HG02798 (cell line): ENCODE results near the gene RIC3.

Source experiments
- ATAC-seq: cut with Tn5 transposase; IDR thresholded peaks from one replicate; pipeline ENCODE4 v1.9.1; 2021; ENCODE audit warnings: mild to moderate bottlenecking; ENCODE audit not compliant: unreplicated experiment, poor library complexity

Gene RIC3, protein sequence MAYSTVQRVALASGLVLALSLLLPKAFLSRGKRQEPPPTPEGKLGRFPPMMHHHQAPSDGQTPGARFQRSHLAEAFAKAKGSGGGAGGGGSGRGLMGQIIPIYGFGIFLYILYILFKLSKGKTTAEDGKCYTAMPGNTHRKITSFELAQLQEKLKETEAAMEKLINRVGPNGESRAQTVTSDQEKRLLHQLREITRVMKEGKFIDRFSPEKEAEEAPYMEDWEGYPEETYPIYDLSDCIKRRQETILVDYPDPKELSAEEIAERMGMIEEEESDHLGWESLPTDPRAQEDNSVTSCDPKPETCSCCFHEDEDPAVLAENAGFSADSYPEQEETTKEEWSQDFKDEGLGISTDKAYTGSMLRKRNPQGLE

DNA sequence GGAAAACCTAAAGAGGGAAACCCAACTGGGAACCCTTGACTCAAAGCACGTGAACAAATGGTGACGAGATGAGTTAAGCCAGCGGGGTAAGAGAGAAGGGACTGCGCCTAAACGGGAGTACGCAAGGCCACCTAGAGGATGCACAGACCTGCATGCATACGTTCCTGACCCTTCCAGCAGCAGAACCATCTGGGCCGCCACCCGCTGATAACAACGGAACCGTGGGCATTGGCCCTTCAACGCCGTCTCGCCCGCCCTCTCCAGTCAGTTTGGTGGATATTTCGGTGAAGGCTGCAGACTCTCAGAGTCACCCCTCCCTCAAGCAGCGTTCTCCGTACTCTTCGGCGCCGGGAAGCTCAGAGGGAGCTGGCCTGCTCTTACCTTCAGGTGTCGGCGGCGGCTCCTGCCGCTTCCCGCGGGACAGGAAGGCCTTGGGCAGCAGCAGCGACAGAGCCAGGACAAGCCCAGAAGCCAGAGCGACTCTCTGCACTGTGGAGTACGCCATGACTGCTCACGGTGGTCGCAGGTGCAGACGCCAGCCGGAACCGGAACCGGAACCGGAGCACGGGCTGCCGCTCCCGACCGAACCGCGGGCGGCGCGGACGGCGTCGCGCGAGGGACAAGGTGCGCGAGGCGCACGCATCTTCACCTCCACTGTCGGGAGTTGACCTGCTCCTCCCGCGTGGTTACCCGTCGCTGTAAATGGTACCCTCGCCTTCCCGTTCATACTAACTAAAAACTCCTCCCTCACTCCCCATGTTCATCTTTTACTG lies at the start of gene RIC3:
RIC3 (minus strand) TSS at position 541 of the 773 bp plus-strand sequence; CDS start at position 505, 36 bp downstream.
- peak; percentile 72 for ATAC-seq

DNA sequence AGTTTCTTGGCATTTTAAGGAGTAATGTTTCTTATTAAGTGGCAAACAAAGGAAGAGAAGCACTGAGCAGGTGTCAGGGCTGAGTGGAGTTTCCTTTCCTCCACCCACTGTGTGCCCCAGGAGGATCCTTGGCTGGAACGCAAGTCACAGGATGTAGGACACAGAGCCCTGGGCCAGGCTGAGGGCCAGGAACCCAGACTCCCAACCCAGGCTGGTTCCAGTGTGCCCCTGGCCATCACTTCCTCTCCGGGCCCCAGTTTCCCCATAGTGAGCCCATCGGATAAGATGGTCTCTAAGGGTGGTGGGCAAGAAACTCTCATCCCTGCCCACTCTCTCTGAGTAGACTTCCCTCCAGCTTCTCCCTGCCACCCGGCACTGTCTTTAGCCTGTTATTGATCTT lies 49.6 kb upstream of the RIC3 start:
- ATAC-seq, result no peak

DNA sequence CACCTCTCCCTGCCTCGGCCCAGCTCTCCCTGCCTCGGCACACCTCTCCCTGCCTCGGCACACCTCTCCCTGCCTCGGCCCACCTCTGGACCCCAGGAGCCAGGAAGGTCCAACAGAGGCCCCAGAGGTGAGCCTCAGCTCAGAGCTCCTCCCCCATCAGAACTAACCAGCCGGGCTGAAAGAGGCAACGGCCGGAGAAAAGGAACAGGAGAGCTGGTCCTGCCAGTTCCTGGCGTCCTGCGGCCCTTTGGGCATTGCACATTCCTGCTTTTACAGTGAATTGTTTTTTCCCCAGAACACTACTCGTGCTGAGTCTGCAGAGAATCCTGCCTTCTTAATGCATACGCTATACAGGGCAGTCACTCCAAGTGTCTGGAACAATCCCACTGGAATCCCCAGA lies 49.1 kb upstream of the RIC3 start:
- ATAC-seq, result no peak

DNA sequence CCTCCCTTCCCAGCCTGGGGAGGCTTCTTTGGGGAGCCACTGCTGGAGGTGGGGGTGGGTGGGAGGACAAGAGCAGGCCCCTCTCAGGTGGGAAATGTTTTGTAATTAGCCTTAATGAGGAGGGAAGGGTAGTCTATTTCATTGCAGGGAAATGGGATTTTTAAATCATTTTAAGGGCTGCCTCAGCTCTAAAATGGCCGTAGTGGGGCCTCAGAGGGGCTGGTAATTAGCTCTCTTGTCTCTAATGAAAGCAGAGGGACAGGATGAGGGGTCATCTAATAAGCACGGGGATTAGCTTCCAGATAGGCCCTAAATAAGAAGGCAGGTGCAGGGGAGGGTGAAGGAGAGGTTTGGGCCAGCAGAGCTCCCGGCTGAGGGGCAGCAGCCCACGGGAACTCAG lies 48.3 kb upstream of the RIC3 start:
- ATAC-seq, result no peak

DNA sequence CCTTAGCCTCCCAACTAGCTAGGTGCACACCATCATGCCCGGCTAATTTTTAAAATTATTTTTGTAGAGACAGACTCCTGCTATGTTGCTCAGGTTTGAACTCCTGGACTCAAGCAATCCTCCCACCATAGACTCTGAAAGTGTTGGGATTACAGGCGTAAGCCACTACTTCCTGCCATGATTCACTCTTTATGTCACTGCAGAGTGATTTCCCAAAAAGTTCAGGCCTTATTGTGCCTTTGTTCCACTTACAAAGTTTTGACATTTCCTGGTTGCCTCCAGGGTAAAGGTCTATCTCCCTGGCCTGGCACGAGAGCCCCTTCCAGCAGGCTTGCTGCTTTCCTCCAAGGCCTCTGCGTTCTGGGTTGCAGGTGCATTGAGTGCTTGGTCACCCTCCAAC lies 44.6 kb upstream of the RIC3 start:
- ATAC-seq, result no peak

DNA sequence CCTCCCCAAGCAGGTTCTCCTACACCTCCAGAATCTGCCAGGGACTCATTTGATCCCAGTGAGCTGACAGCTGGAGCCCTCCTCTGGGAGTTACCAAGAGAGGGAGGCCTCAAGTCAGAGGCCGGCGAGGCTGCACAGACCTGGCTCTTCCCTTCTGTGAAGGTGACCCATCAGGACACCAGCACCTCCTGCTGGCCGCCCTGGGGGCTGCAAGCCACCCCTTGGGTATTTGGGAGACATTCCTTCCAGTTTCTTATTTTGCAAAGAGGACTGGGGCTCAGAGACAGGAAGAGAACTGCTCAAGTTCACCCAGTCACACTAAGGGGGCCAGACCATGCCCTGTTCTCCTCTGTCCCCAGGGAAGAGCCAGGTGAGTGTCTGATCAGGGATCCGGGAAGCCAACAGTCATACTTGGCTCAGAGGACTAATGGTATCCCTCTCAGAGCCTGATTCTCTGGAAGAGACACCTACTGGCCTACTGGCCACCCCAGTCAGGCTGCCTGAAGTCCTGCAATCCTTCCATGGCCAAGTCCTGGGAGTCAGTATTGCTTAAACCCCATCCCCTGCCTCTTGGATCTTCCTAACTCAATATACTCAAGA lies 40.5 kb upstream of the RIC3 start:
- peak; percentile 56 for ATAC-seq

DNA sequence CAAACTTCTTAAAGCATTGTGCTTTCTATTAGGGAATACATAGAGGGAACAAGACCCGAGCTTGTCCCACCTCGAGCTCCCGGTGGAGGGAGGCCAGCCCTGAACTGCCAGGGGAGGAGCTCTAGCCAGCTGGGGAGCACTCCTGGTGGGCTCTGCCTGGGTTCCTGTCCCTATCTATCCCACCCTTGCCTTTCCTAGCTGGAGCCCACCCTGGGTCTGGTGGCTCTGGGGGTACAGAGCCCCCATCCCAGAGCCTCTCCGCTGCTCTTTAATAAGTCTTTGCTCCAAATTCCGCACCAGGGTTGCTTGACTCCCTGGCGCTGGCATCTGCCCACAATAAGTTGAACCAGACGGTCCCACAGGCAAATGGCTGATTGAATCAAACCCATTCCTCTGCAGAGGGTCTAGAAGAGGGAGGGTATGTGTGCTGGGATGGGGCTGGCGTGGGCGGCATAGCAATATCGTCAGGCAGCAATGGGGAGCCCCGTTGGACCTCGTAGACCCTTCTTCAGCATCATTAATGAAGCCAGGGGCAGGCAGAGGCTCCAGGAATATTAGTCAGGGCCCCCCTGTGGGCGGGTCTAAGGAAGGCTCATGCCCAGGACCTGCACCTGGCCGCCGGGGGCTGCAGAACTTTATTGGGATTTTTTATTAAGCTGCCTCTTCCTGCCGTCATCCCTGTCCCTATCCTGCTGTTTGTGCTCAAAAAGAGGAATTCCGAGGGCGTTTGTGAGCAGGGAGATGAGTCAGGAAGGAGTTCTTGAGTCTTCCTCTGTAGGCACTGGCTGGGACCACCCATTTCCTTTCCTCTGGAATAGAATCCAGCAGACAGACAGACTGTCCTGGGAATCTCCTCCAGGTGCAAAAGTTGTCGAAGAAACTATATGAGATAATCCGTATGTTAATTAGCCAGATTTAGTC lies 38.5 kb upstream of the RIC3 start:
- no peak for ATAC-seq

DNA sequence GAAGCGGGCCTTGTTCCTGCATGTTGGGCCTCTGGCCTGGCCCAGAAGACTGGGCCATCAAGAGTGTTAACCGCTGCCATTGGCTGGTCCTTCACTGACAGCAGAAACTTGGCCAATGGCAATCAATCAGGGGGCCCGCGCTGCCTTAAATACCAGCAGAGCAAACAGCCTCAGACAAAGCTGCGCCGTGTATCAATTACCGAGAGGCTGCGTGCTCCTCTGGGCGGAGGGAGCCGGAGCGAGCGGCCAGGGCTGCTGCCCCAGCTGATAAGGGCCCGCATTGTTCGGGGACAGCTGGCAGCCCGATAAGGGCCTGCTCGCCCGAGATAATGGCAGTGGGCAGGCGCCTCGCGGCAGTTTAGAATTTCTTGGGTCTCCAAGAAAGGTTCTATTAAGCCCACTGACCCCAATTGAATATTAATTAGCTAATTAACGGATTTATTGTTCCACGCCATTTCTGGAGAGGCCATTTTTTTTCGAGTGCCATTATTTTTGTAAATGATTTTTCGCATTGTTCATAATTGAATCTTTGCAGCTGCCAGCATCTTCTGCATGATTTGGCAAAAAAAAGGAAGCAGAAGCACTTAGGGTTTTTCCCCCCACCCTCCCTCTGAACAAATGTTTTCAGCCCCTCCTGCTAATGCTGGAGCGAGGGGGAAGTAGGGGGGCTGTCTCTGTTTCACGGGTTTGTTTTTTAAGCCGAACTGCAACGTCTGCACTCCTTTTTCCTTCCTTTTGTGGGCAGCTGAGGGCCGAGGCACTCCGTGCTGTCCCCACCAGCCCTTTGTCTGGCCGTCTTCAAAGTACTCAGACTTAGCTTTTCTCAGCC lies 37.6 kb upstream of the RIC3 start:
- no peak for ATAC-seq

DNA sequence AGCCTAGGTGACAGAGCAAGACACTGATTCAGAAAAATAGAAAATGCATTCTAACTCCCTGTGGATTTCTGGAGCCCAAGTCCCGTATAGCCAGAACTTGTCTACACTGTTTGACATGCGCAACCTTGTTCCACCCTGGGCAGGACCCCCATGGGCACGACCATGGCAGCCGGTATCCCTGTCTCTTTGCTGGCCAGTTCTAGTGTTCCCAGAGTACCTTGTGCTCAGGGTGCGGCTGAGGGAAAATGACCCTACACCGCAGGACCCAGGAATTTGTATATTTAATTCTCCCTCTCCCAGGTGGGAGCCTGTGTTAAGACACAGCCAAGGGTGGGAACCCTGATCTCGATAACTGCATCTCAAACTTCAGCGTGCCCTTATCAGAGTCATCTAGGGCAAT lies 36.7 kb upstream of the RIC3 start:
- no peak for ATAC-seq

DNA sequence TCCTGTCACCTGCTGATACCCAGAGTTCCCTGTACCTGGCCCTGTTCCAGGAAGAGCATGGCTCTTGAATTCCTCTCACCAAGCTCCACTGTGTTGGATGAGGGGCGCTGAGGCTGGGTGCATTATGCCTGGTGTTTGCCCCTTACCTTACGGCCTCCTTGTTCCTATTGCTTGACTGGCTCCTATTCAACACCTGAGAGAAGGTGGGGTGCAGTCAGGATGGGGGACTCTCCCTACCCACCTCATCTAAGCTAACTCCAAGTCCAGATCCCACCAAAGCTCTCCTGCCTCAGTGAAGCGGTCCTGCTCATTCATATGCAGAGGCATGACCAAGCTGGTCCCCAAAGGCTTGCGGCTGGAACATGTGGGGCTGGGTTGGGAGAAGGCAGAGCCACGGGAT lies 35.8 kb upstream of the RIC3 start:
- ATAC-seq, result no peak

DNA sequence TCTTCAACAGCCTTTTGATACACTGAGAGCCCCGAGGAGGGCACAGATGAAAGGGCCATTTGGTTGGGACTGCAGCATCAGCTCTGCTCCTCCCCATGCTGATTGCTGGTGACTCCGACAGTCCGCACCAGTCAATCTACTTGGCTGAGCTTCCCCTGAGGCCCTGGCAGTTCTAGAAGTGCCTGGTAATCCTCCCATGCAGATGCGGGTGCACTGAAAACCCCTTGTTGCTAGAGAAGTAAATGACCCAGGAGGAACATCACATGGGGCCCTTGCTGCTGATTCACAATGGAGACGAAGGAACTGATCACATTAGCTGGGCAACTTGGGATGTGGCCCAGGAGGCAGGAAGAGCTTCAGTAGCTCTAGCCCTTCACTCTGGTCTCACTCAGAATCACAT lies 35.2 kb upstream of the RIC3 start:
- no peak for ATAC-seq

DNA sequence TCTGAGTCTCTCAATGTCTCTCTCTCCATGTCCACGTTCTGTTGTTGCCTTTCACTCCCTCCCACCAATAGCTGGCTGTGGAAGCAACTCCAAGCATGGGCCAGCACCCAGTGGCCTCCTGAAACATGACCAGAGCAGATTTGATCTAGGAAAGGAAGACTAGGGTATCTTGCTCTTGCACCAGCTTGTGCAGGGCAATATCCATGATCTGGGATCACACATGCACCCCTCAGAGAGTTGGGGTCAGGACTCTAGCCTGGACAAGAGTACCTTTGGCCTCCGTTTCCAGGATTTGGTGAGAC lies 34.5 kb upstream of the RIC3 start:
- no peak for ATAC-seq

DNA sequence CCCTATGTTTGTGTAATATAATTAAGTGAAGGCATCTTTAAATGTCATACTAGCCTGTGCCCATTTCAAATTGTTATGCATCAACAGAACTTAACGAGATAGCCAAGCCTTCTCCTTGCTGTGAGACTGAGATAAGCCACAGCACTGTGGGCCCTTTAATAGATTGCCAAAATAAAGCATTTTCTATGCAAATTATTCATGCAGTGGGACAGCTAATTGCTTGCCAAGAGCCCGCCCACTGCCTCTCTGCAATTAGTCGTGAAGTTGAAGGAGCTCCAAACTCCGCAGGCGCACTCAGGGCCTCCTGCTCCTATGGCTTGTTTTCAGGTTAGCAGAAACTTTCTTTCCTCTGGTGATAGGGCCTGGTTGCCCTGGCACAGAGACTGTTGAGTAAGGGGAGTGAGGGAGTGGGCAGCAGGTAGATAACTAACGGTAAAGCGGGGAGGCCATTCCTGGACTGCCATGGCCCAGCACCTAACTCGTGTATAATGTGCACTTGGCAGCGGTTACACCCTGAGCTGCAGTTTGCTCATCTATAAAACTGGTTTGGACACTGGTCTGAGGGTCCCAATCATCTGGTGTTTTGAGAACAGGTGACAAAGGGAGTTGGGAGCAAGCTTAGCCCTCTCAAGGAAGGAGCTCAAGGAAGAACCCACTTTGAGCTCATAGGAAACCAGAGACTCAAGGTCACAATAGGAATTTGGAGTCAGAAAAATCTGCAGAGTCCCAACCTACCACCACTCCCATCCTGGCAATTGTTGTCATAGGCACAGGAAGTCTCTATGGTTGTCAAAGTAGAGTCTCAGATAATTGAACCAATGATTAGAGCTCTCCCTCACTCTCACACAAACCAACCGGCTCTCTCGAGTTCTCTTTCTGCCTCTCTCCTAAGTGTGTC lies 33.9 kb upstream of the RIC3 start:
- no peak for ATAC-seq

DNA sequence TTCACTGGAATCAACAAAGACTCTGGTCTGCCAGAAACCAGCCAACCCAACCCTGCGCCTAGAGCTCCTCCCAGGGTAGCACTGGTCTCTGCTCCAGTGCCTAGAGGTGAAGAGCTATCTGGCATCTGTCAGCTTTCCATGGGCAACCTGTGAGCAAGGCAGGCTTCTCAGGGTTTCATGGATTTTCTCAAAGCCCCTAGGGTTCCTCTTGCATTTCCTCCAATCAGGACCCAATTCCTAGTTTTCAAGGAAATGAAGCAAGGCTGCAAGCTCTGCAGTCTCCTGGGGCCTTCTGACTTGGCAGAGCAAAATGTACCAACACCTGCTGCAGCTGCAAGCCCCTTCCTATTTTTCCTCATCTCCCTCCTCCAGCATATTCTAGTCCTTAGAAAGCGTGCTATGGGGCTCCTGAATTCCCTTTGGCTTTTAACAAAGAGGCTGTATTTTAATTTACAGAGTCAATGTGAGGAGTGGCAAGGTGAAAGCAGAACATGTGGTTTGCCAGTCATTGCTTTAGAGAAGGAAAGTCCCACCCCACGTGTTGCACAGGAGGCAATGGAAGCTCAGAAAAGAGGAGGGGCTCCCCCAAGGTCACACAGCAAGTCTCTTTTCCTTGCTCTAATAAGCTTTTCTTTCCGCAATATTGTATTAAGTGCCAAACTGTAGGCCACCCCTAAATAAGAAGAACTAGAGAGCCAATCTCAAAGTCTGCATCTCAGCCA lies 33.0 kb upstream of the RIC3 start:
- peak; percentile 95 for ATAC-seq

DNA sequence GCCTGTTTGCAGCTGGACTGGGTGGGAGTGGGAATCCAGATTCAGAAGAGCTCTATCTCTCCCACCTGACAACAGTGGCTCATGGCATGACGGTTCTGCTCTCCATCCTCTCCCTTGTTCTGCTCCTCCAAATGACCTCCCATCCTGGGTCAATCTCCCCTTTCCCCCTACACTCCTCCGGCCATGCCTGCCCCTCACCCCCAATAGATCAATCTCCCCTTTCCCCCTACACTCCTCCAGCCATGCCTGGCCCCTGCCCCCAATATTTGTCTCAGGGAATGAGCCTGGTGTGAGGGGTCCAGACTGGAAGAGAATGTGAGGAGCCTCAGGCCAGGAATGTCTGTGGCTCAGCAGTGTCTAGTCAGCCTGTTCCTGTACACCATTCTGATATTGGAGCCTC lies 30.9 kb upstream of the RIC3 start:
- ATAC-seq, result no peak

DNA sequence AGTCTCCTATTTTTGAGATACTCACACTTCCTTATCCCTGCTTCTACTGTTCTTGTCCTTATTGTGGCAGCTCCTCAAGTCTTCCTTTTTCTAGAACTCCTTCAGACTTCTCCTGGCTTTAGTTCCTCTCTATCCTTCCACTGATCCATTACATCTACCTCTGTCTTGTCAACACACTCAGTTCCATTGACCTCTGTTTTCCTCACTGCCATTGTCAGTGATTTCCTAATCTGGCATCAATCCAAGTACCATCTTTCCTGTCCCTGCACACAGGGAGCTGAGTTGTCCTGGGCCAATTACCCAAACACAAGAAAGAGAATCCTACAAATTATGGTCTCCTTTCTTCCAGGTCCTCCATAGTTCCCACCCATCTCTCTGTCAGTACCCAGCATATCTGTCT lies 27.9 kb upstream of the RIC3 start:
- ATAC-seq, result no peak

DNA sequence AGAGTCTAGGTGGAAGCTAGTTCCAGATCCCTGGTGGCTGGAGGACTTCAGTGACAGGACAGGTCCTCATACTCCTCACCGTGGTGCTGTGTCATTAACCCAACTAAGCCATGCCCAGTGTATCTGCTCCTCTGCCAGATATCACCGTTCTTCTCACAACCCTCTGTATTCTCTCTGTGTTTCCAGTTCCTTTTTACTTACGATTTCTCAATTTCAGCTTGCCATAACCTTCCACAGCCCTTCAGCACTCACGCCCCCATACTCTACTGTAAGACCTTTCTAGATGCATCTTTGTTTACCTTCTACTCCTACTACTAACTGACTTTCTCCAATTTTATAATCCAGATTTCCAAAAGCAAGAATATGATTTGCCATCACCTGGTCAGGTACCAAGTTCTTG lies 26.1 kb upstream of the RIC3 start:
- ATAC-seq, result no peak

DNA sequence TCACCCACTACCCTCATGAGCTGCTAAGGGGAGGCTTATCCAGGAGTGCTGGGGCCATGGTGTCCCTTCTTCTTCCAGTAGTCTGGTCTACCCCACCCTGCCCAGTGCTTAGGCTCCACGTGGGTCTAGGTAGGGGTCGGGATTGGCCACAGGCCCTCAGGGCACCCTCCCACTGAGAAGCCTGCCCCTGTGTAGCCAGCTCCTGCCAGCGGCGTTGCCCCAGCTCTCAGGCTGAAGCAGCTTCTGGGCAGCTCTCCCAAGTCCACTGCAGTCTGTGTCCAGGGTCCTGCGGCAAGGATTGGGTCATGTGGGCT lies 24.0 kb upstream of the RIC3 start:
- ATAC-seq, result peak; percentile 25
